GM12873 (cell line): ENCODE results near the gene ZNF180.

Experiments used
- TF ChIP-seq, protein P1 (sequence below): IDR thresholded peaks from 2 replicates; pipeline ENCODE4 v1.5.1; 2012; ENCODE audit warnings: low read depth, mild to moderate bottlenecking, moderate library complexity, low read length, control low read depth; ENCODE audit not compliant: insufficient read depth; ENCODE audit errors: missing control alignments

The ZNF180 gene

DNA sequence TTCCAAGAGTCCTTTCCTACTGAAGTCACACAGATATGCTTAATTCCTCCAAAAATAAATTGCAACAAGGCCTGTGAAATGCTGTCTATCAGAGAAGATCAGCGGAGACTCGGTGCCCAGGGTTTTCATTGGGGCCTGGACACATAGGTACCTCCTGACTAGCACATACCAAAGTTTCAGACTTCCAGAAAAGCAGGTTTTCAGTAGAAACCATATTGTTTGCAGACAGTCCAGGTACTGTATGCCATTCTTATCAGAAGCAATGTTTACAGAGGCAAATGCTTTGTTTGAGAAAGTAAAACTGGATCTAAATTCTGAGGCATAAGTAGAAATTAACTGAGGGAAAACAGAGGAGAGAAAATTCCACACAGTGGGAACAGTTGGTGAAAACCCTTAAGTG lies 64.9 kb downstream of the ZNF180 start:
- TF ChIP-seq, protein P1, sequence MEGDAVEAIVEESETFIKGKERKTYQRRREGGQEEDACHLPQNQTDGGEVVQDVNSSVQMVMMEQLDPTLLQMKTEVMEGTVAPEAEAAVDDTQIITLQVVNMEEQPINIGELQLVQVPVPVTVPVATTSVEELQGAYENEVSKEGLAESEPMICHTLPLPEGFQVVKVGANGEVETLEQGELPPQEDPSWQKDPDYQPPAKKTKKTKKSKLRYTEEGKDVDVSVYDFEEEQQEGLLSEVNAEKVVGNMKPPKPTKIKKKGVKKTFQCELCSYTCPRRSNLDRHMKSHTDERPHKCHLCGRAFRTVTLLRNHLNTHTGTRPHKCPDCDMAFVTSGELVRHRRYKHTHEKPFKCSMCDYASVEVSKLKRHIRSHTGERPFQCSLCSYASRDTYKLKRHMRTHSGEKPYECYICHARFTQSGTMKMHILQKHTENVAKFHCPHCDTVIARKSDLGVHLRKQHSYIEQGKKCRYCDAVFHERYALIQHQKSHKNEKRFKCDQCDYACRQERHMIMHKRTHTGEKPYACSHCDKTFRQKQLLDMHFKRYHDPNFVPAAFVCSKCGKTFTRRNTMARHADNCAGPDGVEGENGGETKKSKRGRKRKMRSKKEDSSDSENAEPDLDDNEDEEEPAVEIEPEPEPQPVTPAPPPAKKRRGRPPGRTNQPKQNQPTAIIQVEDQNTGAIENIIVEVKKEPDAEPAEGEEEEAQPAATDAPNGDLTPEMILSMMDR, result no peak

DNA sequence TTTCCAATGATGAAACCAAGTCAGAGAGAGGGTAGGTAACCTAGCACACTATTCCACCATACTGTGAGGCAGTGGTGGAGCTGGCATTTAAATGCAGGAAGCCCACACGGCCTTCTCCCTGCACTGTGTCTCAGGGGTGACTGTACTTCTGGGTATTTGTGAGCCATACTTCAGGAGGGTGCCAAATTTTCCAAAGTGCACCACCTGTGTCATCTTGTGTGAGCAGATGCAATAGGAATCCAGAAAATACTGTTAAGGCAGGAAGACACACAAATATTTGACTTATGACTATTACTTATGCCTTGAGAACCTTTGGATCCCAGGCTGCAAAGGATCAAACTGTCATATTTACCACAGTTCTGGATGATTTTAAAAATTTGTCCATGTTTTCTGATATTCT lies 69.4 kb downstream of the ZNF180 start:
- TF ChIP-seq, protein P1, result no peak
